Measurements from ENCODE around the gene LENG1.
"Not testable (repeated sequence)": the region's sequence is repeated elsewhere in the genome, so short reads cannot be mapped to it uniquely, and the experiment has no call there.

LENG1 gene

DNA sequence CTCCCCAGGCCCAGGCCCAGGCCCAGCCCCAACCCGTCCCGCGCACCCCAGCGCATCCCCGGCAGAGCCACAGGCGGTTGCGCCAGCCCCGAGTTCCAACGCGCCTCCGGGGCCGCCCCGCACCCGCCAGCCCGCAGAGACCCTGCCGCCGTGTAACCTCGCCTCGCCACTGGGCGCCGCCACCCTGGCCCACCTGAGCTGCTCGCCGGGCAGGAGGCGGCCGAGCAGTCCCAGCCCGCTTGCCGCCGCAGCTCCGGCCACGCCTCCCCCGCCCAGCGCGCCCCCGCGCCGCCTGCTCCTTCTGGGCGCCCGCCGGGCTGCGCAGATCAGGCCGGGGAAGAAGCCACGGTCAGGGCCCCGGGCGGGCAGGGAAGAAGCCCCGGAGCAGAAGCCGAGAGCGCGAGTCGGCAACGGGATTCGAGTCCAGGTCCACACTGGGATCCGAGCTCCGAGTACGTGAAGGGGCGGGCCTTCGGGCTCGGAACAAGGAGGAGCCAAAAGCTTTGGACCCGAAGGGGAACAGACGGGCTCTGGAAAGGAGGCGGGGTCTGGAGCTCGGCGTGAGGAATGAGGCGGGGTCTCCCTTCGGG is 29.7 kb upstream of the LENG1 start, which contains the start of gene MBOAT7:
Gene MBOAT7 (minus strand): TSS at position 436 of the 590 bp plus-strand sequence. CDS start 1,072 bp downstream, outside the sequence.
- Histone ChIP-seq H3K4me1 (ENCODE audit: control insufficient read depth in 1 of 2, insufficient read depth in 2 of 2, low read length in 2 of 2) (peaks cover 8 to 25% of the 10 kb centered on the region in 2 donors), H3K9me3 (ENCODE audit: control insufficient read depth in 1 of 2, low read length in 2 of 2) (no peaks in the 10 kb centered on the region), H3K36me3 (ENCODE audit: control insufficient read depth in 1 of 2, insufficient read depth in 2 of 2, low read length in 2 of 2) (peaks cover 16 to 20% of the 10 kb centered on the region in 2 donors), H3K27ac (ENCODE audit: low read length) (peak within 1 kb of the TSS; percentile 96), H3K4me3 (ENCODE audit: low read depth in 1 of 2, low read length in 2 of 2) (peak within 1 kb of the TSS; percentile 59 to 90), H3K27me3 (ENCODE audit: low read depth, low read length) (no peaks in the 10 kb centered on the region)

DNA sequence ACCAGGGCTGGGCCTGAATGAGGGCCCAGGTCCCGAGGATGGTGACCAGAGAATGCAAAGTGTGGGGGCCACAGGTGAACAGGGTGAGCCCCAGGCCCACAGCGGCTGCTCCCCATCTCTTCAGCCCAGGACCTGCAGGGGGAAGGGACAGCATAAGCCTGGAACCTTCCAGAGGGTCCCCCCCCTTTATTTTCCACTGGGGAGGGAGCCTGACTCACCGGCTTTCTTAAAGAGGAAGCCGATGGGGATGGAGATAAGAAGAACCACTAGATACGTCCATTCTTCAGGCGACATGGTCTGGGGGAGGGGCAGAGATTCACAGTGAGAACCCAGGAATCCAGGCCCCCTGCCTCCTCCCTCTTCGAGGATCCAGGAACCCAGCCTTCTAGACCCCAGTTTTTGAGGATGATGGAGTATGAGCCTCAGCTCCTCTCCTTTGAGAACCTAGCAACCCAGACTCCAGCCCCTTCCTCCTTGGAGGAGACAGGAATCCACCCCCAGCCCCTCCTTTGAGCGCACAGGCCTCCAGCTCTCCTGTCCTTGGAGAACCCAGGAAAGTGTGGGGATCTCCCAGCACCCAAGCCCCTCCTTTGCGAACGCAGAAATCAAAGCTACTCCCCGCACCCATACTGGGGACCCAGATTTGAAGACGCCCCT is 28.8 kb upstream of the LENG1 start:
- H3K9me3 ChIP-seq (ENCODE audit: control insufficient read depth in 1 of 2, low read length in 2 of 2), result no peaks in the 10 kb centered on the region
- peak overlapping the region; percentile 75 for H3K27ac ChIP-seq (ENCODE audit: low read length)
- H3K36me3 ChIP-seq (ENCODE audit: control insufficient read depth in 1 of 2, insufficient read depth in 2 of 2, low read length in 2 of 2), result peaks cover 13 to 19% of the 10 kb centered on the region in 2 donors
- peak overlapping the region; percentile 59 to 90 for H3K4me3 ChIP-seq (ENCODE audit: low read depth in 1 of 2, low read length in 2 of 2)
- H3K4me1 ChIP-seq (ENCODE audit: control insufficient read depth in 1 of 2, insufficient read depth in 2 of 2, low read length in 2 of 2), result peaks cover 8 to 25% of the 10 kb centered on the region in 2 donors
- H3K27me3 ChIP-seq (ENCODE audit: low read depth, low read length), result no peaks in the 10 kb centered on the region

- H3K27me3 ChIP-seq (ENCODE audit: low read depth, low read length), result no peaks in the 10 kb centered on the region
- peaks cover 8 to 18% of the 10 kb centered on the region in 2 donors for H3K4me1 ChIP-seq (ENCODE audit: control insufficient read depth in 1 of 2, insufficient read depth in 2 of 2, low read length in 2 of 2)
- no peaks in the 10 kb centered on the region for H3K9me3 ChIP-seq (ENCODE audit: control insufficient read depth in 1 of 2, low read length in 2 of 2)
- H3K27ac ChIP-seq (ENCODE audit: low read length), result peak overlapping the region; percentile 85
- peaks cover 8 to 15% of the 10 kb centered on the region in 2 donors for H3K36me3 ChIP-seq (ENCODE audit: control insufficient read depth in 1 of 2, insufficient read depth in 2 of 2, low read length in 2 of 2)
- H3K4me3 ChIP-seq (ENCODE audit: low read depth in 1 of 2, low read length in 2 of 2), result peak overlapping the region in 1 of 2 donors; percentile 3
Measured at GRCh38 chr19:54186934-54187381, 27.4 kb upstream of the LENG1 start.

- H3K4me3 ChIP-seq (ENCODE audit: low read depth in 1 of 2, low read length in 2 of 2), result no peak overlapping the region
- no peaks in the 10 kb centered on the region for H3K27me3 ChIP-seq (ENCODE audit: low read depth, low read length)
- peaks cover 5 to 12% of the 10 kb centered on the region in 2 donors for H3K4me1 ChIP-seq (ENCODE audit: control insufficient read depth in 1 of 2, insufficient read depth in 2 of 2, low read length in 2 of 2)
- peaks cover 8 to 12% of the 10 kb centered on the region in 2 donors for H3K36me3 ChIP-seq (ENCODE audit: control insufficient read depth in 1 of 2, insufficient read depth in 2 of 2, low read length in 2 of 2)
- H3K27ac ChIP-seq (ENCODE audit: low read length), result peak overlapping the region; percentile 85
- no peaks in the 10 kb centered on the region for H3K9me3 ChIP-seq (ENCODE audit: control insufficient read depth in 1 of 2, low read length in 2 of 2)
Measured at GRCh38 chr19:54186351-54186750, 26.8 kb upstream of the LENG1 start.

DNA sequence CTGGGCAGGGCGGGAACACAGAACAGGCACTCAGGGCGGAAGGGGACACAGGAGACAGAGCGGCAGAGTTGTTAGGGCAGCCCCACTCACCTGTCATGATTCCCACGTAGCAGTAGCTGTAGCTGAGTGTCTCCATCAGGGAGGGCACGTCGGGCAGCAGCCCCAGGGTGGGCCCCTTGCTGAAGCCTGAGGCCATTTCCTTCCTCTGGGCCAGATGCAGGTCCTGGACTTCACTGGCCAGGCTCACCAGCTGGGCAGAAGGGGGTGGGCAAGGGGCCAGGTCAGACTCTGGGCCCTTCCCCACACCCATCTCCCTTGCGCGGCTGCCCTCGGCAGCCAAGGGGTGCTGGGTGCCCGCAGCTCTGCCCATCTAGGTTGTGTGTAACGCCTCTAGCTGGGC is 23.9 kb upstream of the LENG1 start:
- peaks cover 2 to 5% of the 10 kb centered on the region in 2 donors for H3K4me1 ChIP-seq (ENCODE audit: control insufficient read depth in 1 of 2, insufficient read depth in 2 of 2, low read length in 2 of 2)
- no peak overlapping the region for H3K4me3 ChIP-seq (ENCODE audit: low read depth in 1 of 2, low read length in 2 of 2)
- H3K27ac ChIP-seq (ENCODE audit: low read length), result no peak overlapping the region
- no peaks in the 10 kb centered on the region for H3K27me3 ChIP-seq (ENCODE audit: low read depth, low read length)
- no peaks in the 10 kb centered on the region for H3K9me3 ChIP-seq (ENCODE audit: control insufficient read depth in 1 of 2, low read length in 2 of 2)
- H3K36me3 ChIP-seq (ENCODE audit: control insufficient read depth in 1 of 2, insufficient read depth in 2 of 2, low read length in 2 of 2), result peaks cover 13 to 29% of the 10 kb centered on the region in 2 donors

DNA sequence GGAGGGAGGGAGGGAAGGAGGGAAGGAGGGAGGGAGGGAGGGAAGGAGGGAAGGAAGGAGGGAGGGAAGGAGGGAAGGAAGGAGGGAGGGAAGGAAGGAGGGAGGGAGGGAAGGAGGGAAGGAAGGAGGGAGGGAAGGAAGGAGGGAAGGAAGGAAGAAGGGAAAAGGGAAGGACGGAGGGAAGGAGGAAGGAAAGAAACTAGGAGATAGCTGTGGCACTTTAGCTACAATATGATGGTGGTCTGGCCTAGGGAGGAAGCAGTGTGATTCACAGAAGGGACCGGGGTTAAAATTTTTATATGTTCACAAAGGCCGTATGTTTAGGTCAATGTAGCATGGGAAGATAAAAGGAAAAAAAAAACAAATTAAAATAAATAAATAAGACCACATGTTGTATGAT is 22.4 kb upstream of the LENG1 start:
- H3K27me3 ChIP-seq (ENCODE audit: low read depth, low read length); H3K4me1 ChIP-seq (ENCODE audit: control insufficient read depth in 1 of 2, insufficient read depth in 2 of 2, low read length in 2 of 2): not testable (repeated sequence)
- H3K36me3 ChIP-seq (ENCODE audit: control insufficient read depth in 1 of 2, insufficient read depth in 2 of 2, low read length in 2 of 2), result peaks cover 9 to 31% of the 10 kb centered on the region in 2 donors

GRCh38 chr19:54180691-54181091 is 21.2 kb upstream of the LENG1 start:
- Histone ChIP-seq H3K36me3 (ENCODE audit: control insufficient read depth in 1 of 2, insufficient read depth in 2 of 2, low read length in 2 of 2) (peaks cover 5 to 31% of the 10 kb centered on the region in 2 donors), H3K9me3 (ENCODE audit: control insufficient read depth in 1 of 2, low read length in 2 of 2) (no peaks in the 10 kb centered on the region), H3K4me1 (ENCODE audit: control insufficient read depth in 1 of 2, insufficient read depth in 2 of 2, low read length in 2 of 2) (no peaks in the 10 kb centered on the region), H3K27ac (ENCODE audit: low read length) (no peak overlapping the region), H3K27me3 (ENCODE audit: low read depth, low read length) (no peaks in the 10 kb centered on the region), H3K4me3 (ENCODE audit: low read depth in 1 of 2, low read length in 2 of 2) (no peak overlapping the region)

More for the DNA sequence above, 22.4 kb upstream of the LENG1 start:
- not testable (repeated sequence) for H3K9me3 ChIP-seq (ENCODE audit: control insufficient read depth in 1 of 2, low read length in 2 of 2); H3K4me3 ChIP-seq (ENCODE audit: low read depth in 1 of 2, low read length in 2 of 2); H3K27ac ChIP-seq (ENCODE audit: low read length)

- Histone ChIP-seq H3K4me1 (ENCODE audit: control insufficient read depth in 1 of 2, insufficient read depth in 2 of 2, low read length in 2 of 2) (no peaks in the 10 kb centered on the region), H3K36me3 (ENCODE audit: control insufficient read depth in 1 of 2, insufficient read depth in 2 of 2, low read length in 2 of 2) (peaks cover 5 to 31% of the 10 kb centered on the region in 2 donors), H3K27ac (ENCODE audit: low read length) (no peak overlapping the region), H3K27me3 (ENCODE audit: low read depth, low read length) (no peaks in the 10 kb centered on the region), H3K4me3 (ENCODE audit: low read depth in 1 of 2, low read length in 2 of 2) (no peak overlapping the region), H3K9me3 (ENCODE audit: control insufficient read depth in 1 of 2, low read length in 2 of 2) (no peaks in the 10 kb centered on the region)
Measured at GRCh38 chr19:54179921-54180461, 20.5 kb upstream of the LENG1 start.

DNA sequence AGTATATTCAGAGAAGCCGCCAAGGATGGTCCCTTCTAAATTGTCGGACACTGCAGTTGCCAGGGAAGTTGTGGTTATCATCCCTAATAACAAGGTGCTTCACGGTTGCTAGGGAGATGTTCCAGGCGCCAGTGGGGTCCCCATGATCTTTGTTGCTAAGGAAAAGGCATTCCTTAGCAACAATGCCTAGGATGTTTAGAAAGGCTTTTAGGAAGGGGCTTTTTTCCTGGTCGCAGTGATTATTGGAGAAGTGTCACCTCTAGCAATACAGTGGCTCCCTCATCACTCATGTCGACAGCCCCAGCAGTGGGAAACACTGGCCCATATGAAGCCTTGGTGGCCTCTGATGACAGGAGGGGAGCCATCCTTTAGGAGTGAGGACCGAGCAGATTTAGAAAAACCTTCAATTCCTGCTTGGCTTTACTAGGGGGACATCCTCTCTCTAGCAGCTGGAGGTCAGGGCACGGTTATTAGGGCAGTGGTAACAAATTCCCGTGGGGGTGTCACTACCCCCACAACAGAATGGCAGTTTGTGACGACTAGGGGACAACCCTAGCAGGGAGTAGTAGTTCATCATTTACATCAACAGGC is 19.8 kb upstream of the LENG1 start:
- H3K36me3 ChIP-seq (ENCODE audit: control insufficient read depth in 1 of 2, insufficient read depth in 2 of 2, low read length in 2 of 2), result peaks cover 5 to 31% of the 10 kb centered on the region in 2 donors
- no peaks in the 10 kb centered on the region for H3K27me3 ChIP-seq (ENCODE audit: low read depth, low read length)

DNA sequence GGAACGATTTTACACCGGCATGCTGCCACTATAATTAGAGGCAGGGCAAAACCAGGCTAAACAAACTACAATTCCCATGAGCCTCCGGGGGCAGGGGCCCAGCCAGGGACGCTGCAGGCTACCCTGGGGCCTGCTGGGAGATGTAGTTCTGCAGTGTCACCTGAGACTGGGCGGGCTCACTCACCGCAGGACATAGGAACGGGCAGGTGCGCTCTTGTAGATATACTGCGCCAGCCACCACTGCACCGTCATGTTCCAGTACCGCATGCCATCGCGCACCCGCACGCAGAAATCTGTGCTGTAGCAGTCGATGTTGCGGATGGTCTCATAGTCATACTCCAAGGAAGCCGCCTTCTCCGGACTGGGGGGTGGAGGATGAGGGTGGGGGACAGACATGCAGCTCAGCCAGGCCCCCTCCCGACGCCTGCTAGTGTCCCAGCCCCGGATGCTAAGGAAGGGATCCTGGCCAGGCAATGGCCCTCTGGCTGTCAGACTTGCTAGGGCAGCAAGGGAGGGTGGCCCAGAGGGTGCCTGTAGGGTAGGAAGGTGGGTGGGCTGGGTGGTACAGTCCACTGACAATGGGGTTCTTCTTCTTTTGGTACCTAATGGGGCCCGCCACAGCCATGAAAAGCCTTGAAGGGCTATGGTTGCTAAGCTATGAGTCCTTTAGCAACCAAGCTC is 19.2 kb upstream of the LENG1 start:
- Histone ChIP-seq H3K27ac (ENCODE audit: low read length) (no peak overlapping the region), H3K36me3 (ENCODE audit: control insufficient read depth in 1 of 2, insufficient read depth in 2 of 2, low read length in 2 of 2) (peaks cover 5 to 31% of the 10 kb centered on the region in 2 donors), H3K4me1 (ENCODE audit: control insufficient read depth in 1 of 2, insufficient read depth in 2 of 2, low read length in 2 of 2) (no peaks in the 10 kb centered on the region), H3K9me3 (ENCODE audit: control insufficient read depth in 1 of 2, low read length in 2 of 2) (no peaks in the 10 kb centered on the region), H3K4me3 (ENCODE audit: low read depth in 1 of 2, low read length in 2 of 2) (no peak overlapping the region), H3K27me3 (ENCODE audit: low read depth, low read length) (no peaks in the 10 kb centered on the region)

More for the DNA sequence above, 19.8 kb upstream of the LENG1 start:
- Histone ChIP-seq H3K4me3 (ENCODE audit: low read depth in 1 of 2, low read length in 2 of 2) (no peak overlapping the region), H3K9me3 (ENCODE audit: control insufficient read depth in 1 of 2, low read length in 2 of 2) (no peaks in the 10 kb centered on the region), H3K4me1 (ENCODE audit: control insufficient read depth in 1 of 2, insufficient read depth in 2 of 2, low read length in 2 of 2) (no peaks in the 10 kb centered on the region), H3K27ac (ENCODE audit: low read length) (no peak overlapping the region)

Measured in muscle layer of duodenum (tissue), 2 donors.